SK-N-SH (cell line): Measurements from ENCODE around the gene SCYGR6.

Experiments
- CTCF ChIP-seq: fragments of 200-600 bp; sonication (generic); IDR thresholded peaks from 2 replicates; pipeline ENCODE4 v1.6.1; 2017; ENCODE audit warnings: antibody characterized with exemption, mild to moderate bottlenecking, moderate library complexity
- ELF1 ChIP-seq: IDR thresholded peaks from 2 replicates; pipeline ENCODE4 v1.4.0; 2012
- EP300 ChIP-seq, 2 experiments: IDR thresholded peaks; 2 replicates each; pipeline versions ENCODE4 v1.4.0 to v1.6.1; 2012; ENCODE audit warnings: borderline replicate concordance in 1 of 2, low read depth in 1 of 2, low read length in 1 of 2
- FOXM1 ChIP-seq: IDR thresholded peaks from 2 replicates; pipeline ENCODE4 v1.4.0; 2012; ENCODE audit warnings: low read depth, mild to moderate bottlenecking
- MXI1 ChIP-seq: IDR thresholded peaks from 2 replicates; pipeline ENCODE4 v1.6.1; 2012; ENCODE audit warnings: mild to moderate bottlenecking, low read depth, low read length, improper control_type of control experiment
- POLR2AphosphoS5 ChIP-seq: IDR thresholded peaks from 2 replicates; pipeline ENCODE4 v1.6.1; 2012; ENCODE audit warnings: low read depth, low read length
- RXRA ChIP-seq: IDR thresholded peaks from 2 replicates; pipeline ENCODE4 v1.4.0; 2012; ENCODE audit warnings: low read depth, mild to moderate bottlenecking, borderline replicate concordance
- TAF1 ChIP-seq: IDR thresholded peaks from 2 replicates; pipeline ENCODE4 v1.6.1; 2012; ENCODE audit warnings: low read depth, mild to moderate bottlenecking, low read length, moderate library complexity, borderline replicate concordance
- TCF12 ChIP-seq: IDR thresholded peaks from 2 replicates; pipeline ENCODE4 v1.4.0; 2012
- TF ChIP-seq, protein P1 (sequence below): IDR thresholded peaks from 2 replicates; pipeline ENCODE4 v1.4.0; 2012; ENCODE audit warnings: low read depth, borderline replicate concordance

GRCh38 chr2:227761740-227762476 lies 37.4 kb upstream of the SCYGR6 start:
- no peak for TF ChIP-seq MXI1
- TF ChIP-seq CTCF = no peak
- TF ChIP-seq TAF1 = no peak
- TF ChIP-seq RXRA = no peak
- no peak for TF ChIP-seq EP300 (IDR thresholded peaks at IDR 0.05; ENCODE audit: borderline replicate concordance in 1 of 2, low read depth in 1 of 2, low read length in 1 of 2)
- TF ChIP-seq ELF1 = no peak
- TF ChIP-seq TCF12 = no peak
- no peak for TF ChIP-seq POLR2AphosphoS5
- TF ChIP-seq, protein P1, sequence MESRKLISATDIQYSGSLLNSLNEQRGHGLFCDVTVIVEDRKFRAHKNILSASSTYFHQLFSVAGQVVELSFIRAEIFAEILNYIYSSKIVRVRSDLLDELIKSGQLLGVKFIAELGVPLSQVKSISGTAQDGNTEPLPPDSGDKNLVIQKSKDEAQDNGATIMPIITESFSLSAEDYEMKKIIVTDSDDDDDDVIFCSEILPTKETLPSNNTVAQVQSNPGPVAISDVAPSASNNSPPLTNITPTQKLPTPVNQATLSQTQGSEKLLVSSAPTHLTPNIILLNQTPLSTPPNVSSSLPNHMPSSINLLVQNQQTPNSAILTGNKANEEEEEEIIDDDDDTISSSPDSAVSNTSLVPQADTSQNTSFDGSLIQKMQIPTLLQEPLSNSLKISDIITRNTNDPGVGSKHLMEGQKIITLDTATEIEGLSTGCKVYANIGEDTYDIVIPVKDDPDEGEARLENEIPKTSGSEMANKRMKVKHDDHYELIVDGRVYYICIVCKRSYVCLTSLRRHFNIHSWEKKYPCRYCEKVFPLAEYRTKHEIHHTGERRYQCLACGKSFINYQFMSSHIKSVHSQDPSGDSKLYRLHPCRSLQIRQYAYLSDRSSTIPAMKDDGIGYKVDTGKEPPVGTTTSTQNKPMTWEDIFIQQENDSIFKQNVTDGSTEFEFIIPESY = no peak
- TF ChIP-seq FOXM1 = no peak
